ENCODE measurements around the gene PRTG. TPM values are rescaled to one million over a fixed set of nuclear protein-coding genes. Genes with fewer than 3 reads are reported as not detected.
"Not testable (repeated sequence)": the region's sequence is repeated elsewhere in the genome, so short reads cannot be mapped to it uniquely, and the experiment has no call there.

The PRTG gene
- total RNA-seq, 2 donors from 2014 or later, result not detected

GRCh38 chr15:55739641-55740040 is 3.3 kb downstream of the PRTG start:
- no peaks in the 10 kb centered on the region for H3K9me3 Mint-ChIP-seq
- no peak overlapping the region for H3K4me3 Mint-ChIP-seq
- ATAC-seq, result no peak
- H3K36me3 Mint-ChIP-seq, result no peaks in the 10 kb centered on the region
- no peak for DNase-seq (ENCODE audit: low spot score)
- H3K27me3 Mint-ChIP-seq, result peaks cover 19 to 26% of the 10 kb centered on the region in 2 donors
- H3K4me1 Mint-ChIP-seq (ENCODE audit: low read depth in 2 of 2), result peaks cover 0 to 4% of the 10 kb centered on the region in 2 donors
- no peak overlapping the region for H3K27ac Mint-ChIP-seq

DNA sequence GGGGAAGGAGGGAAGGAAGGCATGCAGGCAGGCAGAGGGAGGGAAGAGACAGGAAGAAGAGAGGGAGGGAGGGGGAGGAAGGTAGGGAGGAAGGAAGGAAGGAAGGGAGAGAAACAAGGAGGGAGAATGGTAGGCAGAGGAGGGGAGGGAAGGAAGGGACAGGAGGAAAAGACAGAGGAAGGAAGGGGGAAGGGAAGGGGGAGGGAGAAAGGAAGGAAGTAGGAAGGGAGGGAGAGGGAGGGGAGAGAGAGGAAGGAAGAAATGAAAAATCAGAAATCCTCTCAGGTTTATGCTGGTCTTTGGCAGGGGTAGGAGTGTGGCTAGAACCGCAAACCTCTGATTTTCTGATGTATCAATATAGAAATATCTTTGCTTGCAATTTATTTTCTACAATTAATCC is 4.2 kb downstream of the PRTG start:
- Mint-ChIP-seq H3K27ac (no peak overlapping the region), H3K4me1 (ENCODE audit: low read depth in 2 of 2) (peaks cover 0 to 3% of the 10 kb centered on the region in 2 donors), H3K27me3 (peaks cover 19 to 21% of the 10 kb centered on the region in 2 donors), H3K4me3 (no peak overlapping the region), H3K36me3 (no peaks in the 10 kb centered on the region), H3K9me3 (no peaks in the 10 kb centered on the region)
- ATAC-seq (no peak), DNase-seq (ENCODE audit: low spot score) (no peak)

DNA sequence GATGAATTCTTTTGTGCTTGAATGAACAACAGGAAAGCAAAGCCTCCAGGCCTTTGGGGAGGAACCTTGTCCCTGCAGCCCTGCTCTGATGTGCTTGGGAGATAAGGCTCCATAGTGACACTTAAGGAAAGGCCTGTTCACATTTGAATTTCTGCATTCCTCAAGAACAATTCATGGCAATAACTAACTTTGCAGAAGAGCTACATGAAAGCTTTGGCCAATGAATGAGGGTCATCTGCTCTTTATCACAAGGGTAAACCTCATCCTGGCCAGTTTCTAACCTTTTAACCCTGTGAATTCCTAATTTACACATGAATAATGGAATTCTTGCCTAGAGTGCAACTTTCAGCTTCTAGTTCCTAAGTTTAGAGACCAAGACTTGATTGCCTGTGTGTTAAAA is 5.6 kb downstream of the PRTG start:
- H3K27ac Mint-ChIP-seq, result no peak overlapping the region
- no peaks in the 10 kb centered on the region for H3K9me3 Mint-ChIP-seq
- no peak overlapping the region for H3K4me3 Mint-ChIP-seq

GRCh38 chr15:55736756-55737155 is 6.2 kb downstream of the PRTG start:
- H3K27me3 Mint-ChIP-seq, result peaks cover 14 to 21% of the 10 kb centered on the region in 2 donors
- H3K4me3 Mint-ChIP-seq, result no peak overlapping the region
- H3K9me3 Mint-ChIP-seq, result no peaks in the 10 kb centered on the region
- H3K27ac Mint-ChIP-seq, result no peak overlapping the region
- H3K4me1 Mint-ChIP-seq (ENCODE audit: low read depth in 2 of 2), result no peaks in the 10 kb centered on the region
- H3K36me3 Mint-ChIP-seq, result no peaks in the 10 kb centered on the region
- ATAC-seq (no peak), DNase-seq (ENCODE audit: low spot score) (no peak)

More for the DNA sequence above, 5.6 kb downstream of the PRTG start:
- H3K4me1 Mint-ChIP-seq (ENCODE audit: low read depth in 2 of 2), result no peaks in the 10 kb centered on the region
- ATAC-seq (no peak), DNase-seq (ENCODE audit: low spot score) (no peak)
- H3K36me3 Mint-ChIP-seq, result no peaks in the 10 kb centered on the region
- H3K27me3 Mint-ChIP-seq, result peaks cover 14 to 20% of the 10 kb centered on the region in 2 donors

DNA sequence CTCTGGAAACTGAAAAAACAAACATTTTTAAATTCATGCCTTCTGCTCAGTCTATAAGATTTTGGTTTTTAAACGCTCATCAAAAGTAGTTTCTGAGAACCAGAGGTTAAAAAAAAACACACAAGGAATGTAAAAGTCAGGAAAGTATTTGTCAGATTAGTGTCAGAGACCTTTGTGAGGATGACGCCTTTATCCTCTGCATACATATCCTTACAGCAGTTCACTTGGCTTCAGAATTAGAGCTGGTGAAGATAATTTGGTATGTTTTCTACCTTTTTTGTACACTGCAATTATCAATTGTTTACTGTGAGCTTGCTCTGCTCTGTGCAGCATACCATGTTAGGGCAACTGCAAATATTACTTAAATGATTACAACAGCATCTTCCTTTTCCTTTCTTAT is 8.3 kb downstream of the PRTG start:
- ATAC-seq (no peak), DNase-seq (ENCODE audit: low spot score) (no peak)
- Mint-ChIP-seq H3K9me3 (no peaks in the 10 kb centered on the region), H3K27me3 (peaks cover 14 to 21% of the 10 kb centered on the region in 2 donors), H3K4me1 (ENCODE audit: low read depth in 2 of 2) (no peaks in the 10 kb centered on the region), H3K36me3 (no peaks in the 10 kb centered on the region), H3K27ac (no peak overlapping the region), H3K4me3 (no peak overlapping the region)

DNA sequence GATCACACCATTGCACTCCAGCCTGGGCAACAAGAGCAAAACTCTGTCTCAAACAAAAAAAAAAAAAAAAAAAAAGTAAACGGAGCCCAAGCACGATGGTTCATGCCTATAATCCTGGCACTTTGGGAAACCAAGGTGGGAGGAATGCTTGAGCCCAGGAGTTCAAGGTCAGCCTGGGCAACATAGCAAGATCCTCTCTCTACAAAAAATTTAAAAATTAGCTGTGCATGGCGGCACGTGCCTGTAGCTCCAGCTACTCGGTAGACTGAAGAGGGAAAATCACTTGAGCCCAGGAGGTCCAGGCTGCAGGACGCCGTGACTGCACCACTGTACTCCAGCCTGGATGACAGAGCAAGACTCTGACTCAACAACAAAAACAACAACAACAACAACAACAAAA is 9.5 kb downstream of the PRTG start:
- peaks cover 18 to 20% of the 10 kb centered on the region in 2 donors for H3K27me3 Mint-ChIP-seq
- not testable (repeated sequence) for H3K4me1 Mint-ChIP-seq (ENCODE audit: low read depth in 2 of 2); H3K4me3 Mint-ChIP-seq; H3K36me3 Mint-ChIP-seq; ATAC-seq; H3K27ac Mint-ChIP-seq; H3K9me3 Mint-ChIP-seq; DNase-seq (ENCODE audit: low spot score)

- H3K27me3 Mint-ChIP-seq, result peaks cover 34 to 55% of the 10 kb centered on the region in 2 donors
- no peaks in the 10 kb centered on the region for H3K9me3 Mint-ChIP-seq
- no peaks in the 10 kb centered on the region for H3K36me3 Mint-ChIP-seq
- no peak overlapping the region for H3K4me3 Mint-ChIP-seq
- H3K4me1 Mint-ChIP-seq (ENCODE audit: low read depth in 2 of 2), result no peaks in the 10 kb centered on the region
- DNase-seq (ENCODE audit: low spot score), result no peak
- ATAC-seq, result no peak
- H3K27ac Mint-ChIP-seq, result no peak overlapping the region
Measured at GRCh38 chr15:55721554-55722185, 21.3 kb downstream of the PRTG start.

DNA sequence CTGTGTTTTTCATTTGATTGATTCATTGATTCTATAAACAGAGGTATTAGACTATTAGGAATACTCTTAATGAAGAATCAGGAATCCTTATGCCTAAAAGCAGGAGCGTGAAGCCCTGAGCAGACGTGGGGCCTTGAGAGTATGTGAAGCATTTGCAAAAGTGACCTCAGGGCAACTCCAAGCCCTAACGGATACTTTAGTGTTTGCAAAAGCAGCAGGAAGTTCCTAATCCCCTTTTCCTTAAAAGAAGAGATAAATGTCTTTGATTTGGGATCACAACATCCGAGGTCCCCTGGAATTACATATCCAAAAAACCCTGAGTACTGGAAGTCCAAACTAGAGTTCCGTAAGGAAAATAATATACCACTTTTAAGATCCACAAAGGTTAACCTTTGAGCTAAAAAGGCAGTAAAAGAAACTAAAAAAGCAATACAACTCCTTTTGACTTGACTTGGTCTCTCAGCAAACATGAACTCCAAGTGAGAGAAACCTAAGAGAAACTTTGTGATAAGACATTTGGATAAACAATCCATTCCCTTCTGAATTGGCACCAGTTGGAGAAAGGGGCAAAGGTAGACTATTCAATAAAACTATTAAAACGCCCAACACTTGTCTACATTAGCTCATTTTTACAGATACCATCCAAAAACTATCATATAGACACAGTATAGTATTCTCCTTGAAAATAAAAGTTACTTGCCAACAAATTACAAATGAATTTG is 27.4 kb downstream of the PRTG start:
- H3K4me1 Mint-ChIP-seq (ENCODE audit: low read depth in 2 of 2), result no peaks in the 10 kb centered on the region
- DNase-seq (ENCODE audit: low spot score) (no peak), ATAC-seq (no peak)
- H3K9me3 Mint-ChIP-seq, result no peaks in the 10 kb centered on the region
- H3K27me3 Mint-ChIP-seq, result peaks cover 21 to 29% of the 10 kb centered on the region in 2 donors
- H3K27ac Mint-ChIP-seq, result no peak overlapping the region
- H3K4me3 Mint-ChIP-seq, result no peak overlapping the region
- no peaks in the 10 kb centered on the region for H3K36me3 Mint-ChIP-seq

- Mint-ChIP-seq H3K36me3 (no peaks in the 10 kb centered on the region), H3K9me3 (no peaks in the 10 kb centered on the region), H3K4me3 (no peak overlapping the region), H3K27me3 (peaks cover 18 to 25% of the 10 kb centered on the region in 2 donors), H3K27ac (no peak overlapping the region), H3K4me1 (ENCODE audit: low read depth in 2 of 2) (no peaks in the 10 kb centered on the region)
- DNase-seq (ENCODE audit: low spot score) (no peak), ATAC-seq (no peak)
Measured at GRCh38 chr15:55714064-55714463, 28.9 kb downstream of the PRTG start.

DNA sequence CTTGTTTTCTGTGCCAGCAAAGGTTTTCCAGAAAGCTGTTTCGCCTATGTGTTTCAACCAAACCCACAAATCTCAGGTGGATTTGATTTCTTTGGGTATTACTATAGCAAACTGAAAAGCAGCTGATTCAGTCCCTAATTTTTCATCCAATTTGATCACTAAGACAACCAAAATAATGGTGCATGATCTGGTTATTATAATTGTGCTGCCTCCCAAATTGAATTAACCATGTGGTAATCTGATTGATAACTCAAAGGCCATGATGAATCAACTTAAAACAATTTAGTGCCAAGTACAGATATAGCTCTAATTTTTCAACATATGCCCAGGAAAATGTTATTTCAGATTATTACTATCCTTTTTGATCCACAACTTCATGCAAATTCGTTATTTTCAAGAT is 30.6 kb downstream of the PRTG start:
- H3K36me3 Mint-ChIP-seq, result no peaks in the 10 kb centered on the region
- no peak for DNase-seq (ENCODE audit: low spot score)
- no peak overlapping the region for H3K27ac Mint-ChIP-seq
- no peak overlapping the region for H3K4me3 Mint-ChIP-seq
- H3K27me3 Mint-ChIP-seq, result peaks cover 12 to 18% of the 10 kb centered on the region in 2 donors
- no peak for ATAC-seq
- H3K9me3 Mint-ChIP-seq, result no peaks in the 10 kb centered on the region
- H3K4me1 Mint-ChIP-seq (ENCODE audit: low read depth in 2 of 2), result no peaks in the 10 kb centered on the region

GRCh38 chr15:55710286-55710685 is 32.7 kb downstream of the PRTG start:
- no peak for DNase-seq (ENCODE audit: low spot score)
- no peaks in the 10 kb centered on the region for H3K4me1 Mint-ChIP-seq (ENCODE audit: low read depth in 2 of 2)
- H3K4me3 Mint-ChIP-seq, result no peak overlapping the region
- H3K27ac Mint-ChIP-seq, result no peak overlapping the region
- peaks cover 15 to 26% of the 10 kb centered on the region in 2 donors for H3K27me3 Mint-ChIP-seq
- H3K9me3 Mint-ChIP-seq, result no peaks in the 10 kb centered on the region
- no peak for ATAC-seq
- no peaks in the 10 kb centered on the region for H3K36me3 Mint-ChIP-seq

DNA sequence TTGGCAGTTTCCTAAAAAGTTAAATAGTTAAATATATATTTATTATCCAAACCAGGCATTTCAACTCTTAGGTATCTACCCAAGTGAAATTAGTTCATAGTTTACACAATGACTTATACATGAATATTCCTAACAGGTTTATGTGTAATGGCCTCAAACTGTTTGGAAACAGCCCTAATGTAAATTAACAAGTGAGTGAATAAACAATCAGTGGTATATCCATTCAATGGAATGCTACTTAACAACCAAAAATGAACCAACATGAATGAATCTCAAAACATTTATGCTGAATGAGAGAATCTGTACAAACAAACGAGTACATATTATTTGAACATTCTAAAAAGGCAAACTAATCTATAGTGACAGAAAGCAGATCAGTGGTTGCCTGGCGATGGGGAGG is 33.5 kb downstream of the PRTG start:
- Mint-ChIP-seq H3K27me3 (peaks cover 15 to 26% of the 10 kb centered on the region in 2 donors), H3K27ac (no peak overlapping the region), H3K36me3 (no peaks in the 10 kb centered on the region), H3K4me1 (ENCODE audit: low read depth in 2 of 2) (no peaks in the 10 kb centered on the region), H3K4me3 (no peak overlapping the region), H3K9me3 (no peaks in the 10 kb centered on the region)
- DNase-seq (ENCODE audit: low spot score) (no peak), ATAC-seq (no peak)

- Mint-ChIP-seq H3K27ac (no peak overlapping the region), H3K4me1 (ENCODE audit: low read depth in 2 of 2) (peaks cover 0 to 2% of the 10 kb centered on the region in 2 donors), H3K9me3 (no peaks in the 10 kb centered on the region), H3K4me3 (no peak overlapping the region), H3K27me3 (peaks cover 11 to 24% of the 10 kb centered on the region in 2 donors), H3K36me3 (no peaks in the 10 kb centered on the region)
- ATAC-seq (no peak), DNase-seq (ENCODE audit: low spot score) (no peak)
Measured at GRCh38 chr15:55708720-55709119, 34.2 kb downstream of the PRTG start.

DNA sequence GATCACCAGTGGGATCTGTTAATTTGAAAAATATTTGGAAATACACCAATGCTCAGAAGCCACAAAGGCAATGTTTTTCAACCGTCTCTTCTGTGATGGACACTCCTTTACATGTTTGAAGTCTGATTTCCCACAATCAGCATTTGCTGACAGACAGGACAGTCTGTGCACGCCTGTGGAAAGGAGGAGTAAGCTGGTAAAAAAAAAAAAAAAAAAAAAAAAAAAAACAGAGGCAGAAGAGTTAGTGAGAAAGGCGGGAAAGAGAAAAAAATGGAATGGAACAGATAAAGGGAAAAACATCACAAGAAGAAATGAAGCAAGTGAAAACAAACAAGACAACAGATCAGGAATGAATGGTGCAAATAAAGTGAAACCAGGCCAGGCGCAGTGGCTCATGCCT is 35.0 kb downstream of the PRTG start:
- H3K27me3 Mint-ChIP-seq, result peaks cover 11 to 16% of the 10 kb centered on the region in 2 donors
- DNase-seq (ENCODE audit: low spot score), result no peak
- no peak overlapping the region for H3K27ac Mint-ChIP-seq
- H3K4me3 Mint-ChIP-seq, result no peak overlapping the region
- ATAC-seq, result no peak
- no peaks in the 10 kb centered on the region for H3K9me3 Mint-ChIP-seq
- peaks cover 0 to 3% of the 10 kb centered on the region in 2 donors for H3K4me1 Mint-ChIP-seq (ENCODE audit: low read depth in 2 of 2)
- no peaks in the 10 kb centered on the region for H3K36me3 Mint-ChIP-seq

Data from natural killer cell treated with Interleukin-12 subunit alpha and Interleukin-12 subunit beta and Interleukin-15 and Interleukin-18, amount 100 ng/mL, for 72 hours (primary cell).